Upper lobe of right lung (tissue), 1 donor: ENCODE data around the gene AGO4. TPM values are rescaled to one million over a fixed set of nuclear protein-coding genes. Genes with fewer than 3 reads are reported as not detected.

Experiments
- ATAC-seq: fragments of 200-7000 bp; cut with Tn5 transposase; one replicate; pipeline ENCODE4 v1.9.1; 2020; ENCODE audit warnings: mild to moderate bottlenecking, moderate library complexity
- DNase-seq: peaks from one replicate; pipeline ENCODE4 v3.0.0-alpha.2; 2020
- H3K27ac ChIP-seq: fragments of 200-600 bp; one replicate; pipeline ENCODE4 v1.8.0; 2022
- H3K27me3 ChIP-seq: fragments of 200-600 bp; one replicate; pipeline ENCODE4 v1.8.0; 2022; ENCODE audit warnings: mild to moderate bottlenecking
- H3K36me3 ChIP-seq: fragments of 200-600 bp; one replicate; pipeline ENCODE4 v1.8.0; 2022
- H3K4me1 ChIP-seq: fragments of 200-600 bp; one replicate; pipeline ENCODE4 v1.8.0; 2022
- H3K4me3 ChIP-seq: fragments of 200-600 bp; one replicate; pipeline ENCODE4 v1.8.0; 2022; ENCODE audit warnings: mild to moderate bottlenecking
- H3K9me3 ChIP-seq: fragments of 200-600 bp; one replicate; pipeline ENCODE4 v1.8.0; 2022
- CTCF ChIP-seq: fragments of 200-600 bp; IDR thresholded peaks from one replicate; pipeline ENCODE4 v1.8.0; 2022; ENCODE audit warnings: antibody characterized with exemption
- intact Hi-C: fragments of 100-400 bp; cut with DNase I; formaldehyde crosslinking; loops from one replicate; pipeline ENCODE4 v1.11.0; 2022
- total RNA-seq: library from RNA; stranded (reverse); fragmentation: NEBNext Ultra II Directional; extraction: Animal tissue kit (Norgen Biotek cat#: 25700); gene quantifications from one replicate; pipeline ENCODE4 v1.2.1, GENCODE V29; 2021
- donor health status: DM: no; HTN: yes; CAD: no; lungs with severe emphysema.

The AGO4 gene
- total RNA-seq, 1 donor from 2014 or later, result 23.6 TPM

GRCh38 chr1:35833395-35833794 lies 25.6 kb downstream of the AGO4 start:
- peaks cover 2% of the 10 kb centered on the region for H3K4me1 ChIP-seq
- H3K4me3 ChIP-seq, result no peak overlapping the region
- H3K27me3 ChIP-seq, result no peaks in the 10 kb centered on the region
- no peak for TF ChIP-seq CTCF
- no peak overlapping the region for H3K27ac ChIP-seq
- H3K36me3 ChIP-seq, result peaks cover 95% of the 10 kb centered on the region
- DNase-seq (no peak), ATAC-seq (no peak)
- H3K9me3 ChIP-seq, result no peaks in the 10 kb centered on the region
- intact Hi-C loops, result no loop called here

- Histone ChIP-seq H3K36me3 (peaks cover 92% of the 10 kb centered on the region), H3K4me3 (no peak overlapping the region), H3K27ac (no peak overlapping the region), H3K27me3 (no peaks in the 10 kb centered on the region), H3K9me3 (no peaks in the 10 kb centered on the region), H3K4me1 (peaks cover 5% of the 10 kb centered on the region)
- TF ChIP-seq CTCF, result no peak
- intact Hi-C loops, result no loop called here
- DNase-seq, result no peak
- ATAC-seq, result no peak
Observed at GRCh38 chr1:35834218-35834617, 26.4 kb downstream of the AGO4 start.

GRCh38 chr1:35835398-35835797 lies 27.6 kb downstream of the AGO4 start:
- Histone ChIP-seq H3K27me3 (no peaks in the 10 kb centered on the region), H3K36me3 (peaks cover 93% of the 10 kb centered on the region), H3K27ac (no peak overlapping the region), H3K4me1 (peaks cover 5% of the 10 kb centered on the region), H3K4me3 (no peak overlapping the region), H3K9me3 (no peaks in the 10 kb centered on the region)
- ATAC-seq, result no peak
- TF ChIP-seq CTCF, result no peak
- intact Hi-C loops, result no loop called here
- no peak for DNase-seq

GRCh38 chr1:35836734-35837133 lies 28.9 kb downstream of the AGO4 start:
- Histone ChIP-seq H3K36me3 (peaks cover 93% of the 10 kb centered on the region), H3K4me3 (no peak overlapping the region), H3K9me3 (no peaks in the 10 kb centered on the region), H3K27ac (no peak overlapping the region), H3K27me3 (no peaks in the 10 kb centered on the region), H3K4me1 (peaks cover 5% of the 10 kb centered on the region)
- TF ChIP-seq CTCF, result no peak
- ATAC-seq (no peak), DNase-seq (no peak)
- intact Hi-C loops, result no loop called here

GRCh38 chr1:35838693-35839245 lies 31.0 kb downstream of the AGO4 start:
- Histone ChIP-seq H3K4me1 (peaks cover 5% of the 10 kb centered on the region), H3K9me3 (no peaks in the 10 kb centered on the region), H3K27ac (no peak overlapping the region), H3K27me3 (no peaks in the 10 kb centered on the region), H3K4me3 (no peak overlapping the region), H3K36me3 (peaks cover 93% of the 10 kb centered on the region)
- DNase-seq, result no peak
- no peak for ATAC-seq
- intact Hi-C loops, result no loop called here
- TF ChIP-seq CTCF, result no peak

GRCh38 chr1:35844826-35845225 lies 37.0 kb downstream of the AGO4 start:
- peaks cover 5% of the 10 kb centered on the region for H3K4me1 ChIP-seq
- no peak for TF ChIP-seq CTCF
- no peak overlapping the region for H3K4me3 ChIP-seq
- no peak overlapping the region for H3K27ac ChIP-seq
- no peak for ATAC-seq
- intact Hi-C loops, result no loop called here
- H3K9me3 ChIP-seq, result no peaks in the 10 kb centered on the region
- no peaks in the 10 kb centered on the region for H3K27me3 ChIP-seq
- H3K36me3 ChIP-seq, result peaks cover 63% of the 10 kb centered on the region
- no peak for DNase-seq
